GM19467 (cell line): ENCODE results near the gene SS18L1.

ENCODE experiments used
- ATAC-seq: cut with Tn5 transposase; IDR thresholded peaks from one replicate; pipeline ENCODE4 v1.9.1; 2021; ENCODE audit warnings: mild to moderate bottlenecking, moderate library complexity; ENCODE audit not compliant: unreplicated experiment

SS18L1 gene

GRCh38 chr20:62208795-62209755 lies 65.5 kb downstream of the SS18L1 start:
- no peak for ATAC-seq

- no peak for ATAC-seq
These were observed 66.4 kb downstream of the SS18L1 start for GRCh38 chr20:62209850-62210495.

DNA sequence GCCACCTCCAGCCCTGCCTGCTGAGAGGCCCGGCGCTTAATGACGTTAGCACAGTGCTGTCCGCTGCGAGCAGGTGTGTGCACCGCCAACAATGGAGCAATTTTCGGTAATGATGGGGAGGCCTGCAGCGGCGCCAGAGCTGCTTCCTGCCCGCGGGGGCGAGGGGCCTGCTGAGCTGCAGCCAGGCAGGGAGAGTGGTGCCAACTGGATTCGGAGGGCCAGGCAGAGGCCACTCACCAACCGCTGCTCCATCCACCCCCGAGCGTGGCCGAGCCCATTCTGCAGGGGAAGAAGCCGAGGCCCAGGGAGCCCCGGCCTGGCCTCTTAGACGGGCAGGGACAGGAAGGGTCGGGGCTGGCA lies 66.9 kb downstream of the SS18L1 start:
- ATAC-seq, result no peak

DNA sequence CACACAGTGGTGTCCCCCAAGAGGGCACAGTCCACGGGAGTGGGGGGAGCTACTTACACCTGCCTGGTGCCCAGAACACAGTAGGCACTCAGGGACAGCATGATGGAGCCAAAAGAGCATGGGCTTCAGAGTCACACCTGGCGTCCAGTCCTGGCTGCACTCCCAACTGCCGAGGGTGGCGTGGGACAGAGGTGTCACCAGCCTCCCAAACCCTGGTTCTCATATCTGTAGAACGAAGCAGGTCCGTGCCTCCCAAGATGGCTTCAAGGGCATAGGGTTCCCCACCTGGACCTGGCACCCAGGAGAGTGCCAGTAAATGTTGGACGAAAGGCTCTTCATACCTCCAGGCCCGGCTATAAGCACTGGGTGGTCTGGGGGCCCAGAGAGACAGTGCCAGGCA lies 67.6 kb downstream of the SS18L1 start:
- no peak for ATAC-seq

GRCh38 chr20:62211769-62212288 lies 68.3 kb downstream of the SS18L1 start:
- no peak for ATAC-seq

- ATAC-seq, result no peak
These were observed 68.7 kb downstream of the SS18L1 start for GRCh38 chr20:62212299-62212698.

GRCh38 chr20:62214067-62214466 lies 70.5 kb downstream of the SS18L1 start:
- no peak for ATAC-seq

DNA sequence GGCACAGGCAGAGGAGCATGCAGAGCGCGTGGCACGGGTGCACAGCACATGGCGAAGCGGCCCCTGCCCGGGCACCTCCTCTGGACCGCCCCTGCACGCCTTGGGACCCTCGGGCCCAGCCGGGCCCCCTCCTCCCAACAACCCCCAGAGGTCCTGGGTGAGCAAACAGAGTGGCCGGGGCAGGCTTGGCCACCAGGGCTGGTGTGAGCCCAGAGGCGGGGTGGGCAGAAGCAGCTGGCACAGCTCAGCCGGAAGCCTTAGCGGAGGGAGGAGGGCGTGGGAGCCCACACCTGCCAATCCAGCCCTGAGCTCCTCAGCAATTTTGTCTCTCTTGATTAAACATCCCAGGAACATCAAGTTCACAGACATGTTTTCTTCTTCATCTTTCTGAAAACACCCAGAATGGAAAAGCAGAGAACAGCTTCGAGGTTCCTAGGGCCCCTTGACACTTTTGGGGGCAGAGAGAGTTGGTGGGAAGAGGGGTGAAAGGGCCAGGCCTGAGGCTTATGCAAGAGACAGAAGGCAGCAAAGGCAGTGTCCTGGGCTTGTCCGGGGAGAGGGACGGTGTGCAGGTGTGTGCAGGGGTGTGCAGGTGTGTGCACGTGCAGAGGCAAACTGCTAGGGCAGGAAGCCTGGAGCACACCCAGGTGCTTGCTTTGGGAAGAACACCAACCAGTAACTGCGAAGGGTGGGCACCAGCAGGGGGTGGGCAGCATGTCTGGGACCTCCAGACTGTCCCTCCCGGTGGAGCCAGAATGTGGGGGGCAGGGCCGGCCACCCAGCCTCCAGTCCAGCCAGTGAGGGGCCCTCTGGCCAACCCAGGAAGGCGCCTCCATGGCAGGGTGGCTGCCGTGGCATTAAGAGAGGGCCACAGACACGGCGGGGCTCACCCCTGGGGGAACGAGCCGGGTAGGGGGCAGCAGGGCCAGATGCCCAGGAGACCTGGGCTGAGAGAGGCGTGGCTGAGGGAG lies 71.7 kb downstream of the SS18L1 start:
- no peak for ATAC-seq

- no peak for ATAC-seq
These were observed 72.5 kb downstream of the SS18L1 start for GRCh38 chr20:62215991-62216635.

DNA sequence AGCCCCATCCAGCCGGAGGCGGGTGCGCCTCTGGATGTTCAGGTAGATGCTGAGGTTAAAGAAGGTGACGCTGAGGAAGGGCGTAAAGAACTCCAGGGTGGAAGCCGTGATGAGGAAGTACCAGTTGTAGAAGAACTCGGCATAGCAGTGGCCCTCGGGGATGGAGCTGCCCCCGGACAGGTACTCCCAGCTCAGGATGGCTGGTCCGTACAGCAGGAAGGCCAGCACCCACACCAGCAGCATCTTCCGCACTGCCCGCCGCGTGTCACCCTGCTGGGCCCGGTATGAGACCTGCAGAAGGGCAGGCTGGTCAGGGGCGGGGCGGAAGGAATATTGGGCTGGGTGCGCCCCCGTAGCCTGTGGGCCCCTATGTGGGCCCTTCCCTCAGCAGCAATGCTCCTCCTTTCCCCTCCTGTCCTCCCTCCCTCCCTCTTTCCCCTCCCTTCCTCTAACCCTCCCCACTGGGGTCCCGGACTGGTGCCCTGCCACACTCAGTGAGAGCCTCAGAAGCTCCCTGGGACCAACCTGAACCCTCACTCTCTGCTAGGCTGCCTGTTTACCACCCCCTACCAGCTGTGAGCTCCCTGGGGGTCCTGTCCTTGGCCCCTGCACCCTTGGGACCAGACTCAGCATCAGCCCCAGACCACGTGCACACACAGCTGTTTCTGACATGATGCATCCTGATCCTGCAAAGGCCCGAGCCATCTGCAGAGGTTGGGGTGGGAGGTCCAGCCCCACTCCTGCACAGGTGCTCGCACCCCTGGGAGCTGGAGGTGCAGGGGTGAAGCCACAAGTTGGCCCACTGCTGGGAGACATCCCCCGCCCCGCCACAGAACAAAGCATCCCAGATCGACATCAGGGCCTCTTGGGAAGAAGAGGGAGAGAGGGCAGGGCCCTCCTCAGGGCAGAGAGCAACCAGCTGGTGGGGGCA lies 73.3 kb downstream of the SS18L1 start:
- ATAC-seq, result no peak

- no peak for ATAC-seq
These were observed 74.6 kb downstream of the SS18L1 start for GRCh38 chr20:62217913-62218773.

GRCh38 chr20:62219101-62219991 lies 75.8 kb downstream of the SS18L1 start:
- no peak for ATAC-seq

- no peak for ATAC-seq
These were observed 76.6 kb downstream of the SS18L1 start, which contains the start of gene HRH3 for GRCh38 chr20:62219992-62220665. HRH3 (minus strand) TSS chr20:62220278; CDS start chr20:62219970, 308 bp downstream.

- no peak for ATAC-seq
These were observed 77.3 kb downstream of the SS18L1 start for GRCh38 chr20:62220666-62221568.

GRCh38 chr20:62222266-62222850 lies 78.8 kb downstream of the SS18L1 start:
- no peak for ATAC-seq
